A673 (cell line): ENCODE results near the gene CENPS.

Experiments
- EZH2 ChIP-seq: fragments of 200-600 bp; sonication (generic); IDR thresholded peaks from 2 replicates; pipeline ENCODE4 v1.6.1; 2017; ENCODE audit warnings: borderline replicate concordance, low read depth, mild to moderate bottlenecking, mixed read lengths, antibody characterized with exemption, low read length; ENCODE audit not compliant: poor library complexity, severe bottlenecking
- TF ChIP-seq, protein P1 (sequence below): fragments of 300-800, 200-600 bp; sonication (generic); conservative IDR thresholded peaks from 2 replicates; pipeline ENCODE4 v1.5.1; 2017; ENCODE audit warnings: low read depth, mild to moderate bottlenecking, antibody characterized with exemption, low read length, moderate library complexity, mixed read lengths

DNA sequence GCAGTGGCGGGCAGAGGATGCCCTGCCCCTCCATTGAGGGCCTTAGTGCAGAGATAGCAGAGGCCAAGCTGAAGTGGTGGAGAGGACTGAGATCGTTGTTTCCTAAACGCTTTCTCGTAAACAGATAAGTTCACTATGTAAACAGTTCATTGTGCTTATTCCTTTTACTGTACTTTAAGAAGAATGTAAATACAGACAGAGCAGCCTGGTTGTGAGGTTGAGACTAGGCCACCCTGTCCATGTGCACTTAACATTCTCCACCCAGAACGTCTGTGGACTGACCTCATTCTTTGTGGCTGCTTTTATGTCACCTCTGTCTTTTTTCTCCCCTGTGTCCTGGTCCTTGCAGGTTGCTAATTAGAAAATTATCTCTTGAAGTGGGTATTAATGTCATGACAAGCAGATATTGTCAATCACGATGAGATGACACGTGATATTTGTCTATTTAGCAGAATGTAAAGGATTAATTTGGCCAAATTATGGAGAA lies 8.5 kb downstream of the CENPS start:
- TF ChIP-seq, protein P1, sequence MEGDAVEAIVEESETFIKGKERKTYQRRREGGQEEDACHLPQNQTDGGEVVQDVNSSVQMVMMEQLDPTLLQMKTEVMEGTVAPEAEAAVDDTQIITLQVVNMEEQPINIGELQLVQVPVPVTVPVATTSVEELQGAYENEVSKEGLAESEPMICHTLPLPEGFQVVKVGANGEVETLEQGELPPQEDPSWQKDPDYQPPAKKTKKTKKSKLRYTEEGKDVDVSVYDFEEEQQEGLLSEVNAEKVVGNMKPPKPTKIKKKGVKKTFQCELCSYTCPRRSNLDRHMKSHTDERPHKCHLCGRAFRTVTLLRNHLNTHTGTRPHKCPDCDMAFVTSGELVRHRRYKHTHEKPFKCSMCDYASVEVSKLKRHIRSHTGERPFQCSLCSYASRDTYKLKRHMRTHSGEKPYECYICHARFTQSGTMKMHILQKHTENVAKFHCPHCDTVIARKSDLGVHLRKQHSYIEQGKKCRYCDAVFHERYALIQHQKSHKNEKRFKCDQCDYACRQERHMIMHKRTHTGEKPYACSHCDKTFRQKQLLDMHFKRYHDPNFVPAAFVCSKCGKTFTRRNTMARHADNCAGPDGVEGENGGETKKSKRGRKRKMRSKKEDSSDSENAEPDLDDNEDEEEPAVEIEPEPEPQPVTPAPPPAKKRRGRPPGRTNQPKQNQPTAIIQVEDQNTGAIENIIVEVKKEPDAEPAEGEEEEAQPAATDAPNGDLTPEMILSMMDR: no peak
- TF ChIP-seq EZH2: no peak
